ENCODE data around the gene PWWP2B.

- TF ChIP-seq POLR2A (IDR thresholded peaks at IDR 0.05; ENCODE audit: low read depth, low read length) (no peak), SPI1 (IDR thresholded peaks at IDR 0.05; ENCODE audit: low read depth, low read length) (no peak), POLR2AphosphoS5 (IDR thresholded peaks at IDR 0.05; ENCODE audit: low read depth, low read length) (no peak), TAF1 (IDR thresholded peaks at IDR 0.05; ENCODE audit: low read depth, low read length) (no peak), PAX5 (IDR thresholded peaks at IDR 0.05; ENCODE audit: insufficient read depth, low read length, severe bottlenecking) (no peak), POU2F2 (IDR thresholded peaks at IDR 0.05; ENCODE audit: low read depth, low read length) (no peak)
Measured at GRCh38 chr10:132449051-132449810, 52.2 kb downstream of the PWWP2B start.

All from GM12891 (cell line).